OCI-LY1 (cell line): ENCODE measurements around the gene SDC4.

Source experiments
- EZH2 ChIP-seq: fragments of 200-600 bp; sonication (generic), shearing (Covaris generic); IDR thresholded peaks from 2 replicates; pipeline ENCODE4 v1.8.0; 2017; ENCODE audit warnings: borderline replicate concordance, mixed run types, mild to moderate bottlenecking, antibody characterized with exemption, low read length, moderate library complexity, mixed read lengths
- TF ChIP-seq, protein P1 (sequence below): fragments of 200-600 bp; sonication (generic), shearing (Covaris generic); IDR thresholded peaks from 2 replicates; pipeline ENCODE4 v1.5.1; 2017; ENCODE audit warnings: mild to moderate bottlenecking, antibody characterized with exemption, low read length, moderate library complexity, mixed read lengths

GRCh38 chr20:45275338-45275737, 72.9 kb downstream of the SDC4 start:
- TF ChIP-seq, protein P1, sequence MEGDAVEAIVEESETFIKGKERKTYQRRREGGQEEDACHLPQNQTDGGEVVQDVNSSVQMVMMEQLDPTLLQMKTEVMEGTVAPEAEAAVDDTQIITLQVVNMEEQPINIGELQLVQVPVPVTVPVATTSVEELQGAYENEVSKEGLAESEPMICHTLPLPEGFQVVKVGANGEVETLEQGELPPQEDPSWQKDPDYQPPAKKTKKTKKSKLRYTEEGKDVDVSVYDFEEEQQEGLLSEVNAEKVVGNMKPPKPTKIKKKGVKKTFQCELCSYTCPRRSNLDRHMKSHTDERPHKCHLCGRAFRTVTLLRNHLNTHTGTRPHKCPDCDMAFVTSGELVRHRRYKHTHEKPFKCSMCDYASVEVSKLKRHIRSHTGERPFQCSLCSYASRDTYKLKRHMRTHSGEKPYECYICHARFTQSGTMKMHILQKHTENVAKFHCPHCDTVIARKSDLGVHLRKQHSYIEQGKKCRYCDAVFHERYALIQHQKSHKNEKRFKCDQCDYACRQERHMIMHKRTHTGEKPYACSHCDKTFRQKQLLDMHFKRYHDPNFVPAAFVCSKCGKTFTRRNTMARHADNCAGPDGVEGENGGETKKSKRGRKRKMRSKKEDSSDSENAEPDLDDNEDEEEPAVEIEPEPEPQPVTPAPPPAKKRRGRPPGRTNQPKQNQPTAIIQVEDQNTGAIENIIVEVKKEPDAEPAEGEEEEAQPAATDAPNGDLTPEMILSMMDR: no peak
- no peak for TF ChIP-seq EZH2
